WTC11 (cell line): ENCODE data around the gene TBC1D23.
"Not testable (repeated sequence)": the region's sequence is repeated elsewhere in the genome, so short reads cannot be mapped to it uniquely, and the experiment has no call there.

Experiments used
- ATF1 ChIP-seq: sonication (generic); formaldehyde crosslinking; IDR thresholded peaks from 2 replicates; pipeline ENCODE4 v1.8.1; 2023; ENCODE audit warnings: mild to moderate bottlenecking, moderate library complexity, missing genetic modification reagents
- JAZF1 ChIP-seq: fragments of 250-450 bp; sonication (Bioruptor Pico); IDR thresholded peaks from 2 replicates; pipeline ENCODE4 v1.9.0; 2021; ENCODE audit warnings: moderate library complexity, mild to moderate bottlenecking, inconsistent platforms
- TCF7 ChIP-seq: sonication (generic); formaldehyde crosslinking; IDR thresholded peaks from 2 replicates; pipeline ENCODE4 v1.8.0; 2022; ENCODE audit warnings: mild to moderate bottlenecking, low read depth, missing genetic modification reagents, moderate library complexity
- ZNF121 ChIP-seq: sonication (generic); formaldehyde crosslinking; IDR thresholded peaks from 2 replicates; pipeline ENCODE4 v1.8.0; 2023; ENCODE audit warnings: missing genetic modification reagents
- TF ChIP-seq, protein P1 (sequence below): sonication (generic); formaldehyde crosslinking; IDR thresholded peaks from 2 replicates; pipeline ENCODE4 v1.8.1; 2023; ENCODE audit warnings: mild to moderate bottlenecking, missing genetic modification reagents, moderate library complexity
- TF ChIP-seq, protein P2 (sequence below): fragments of 200-600 bp; IDR thresholded peaks from 2 replicates; pipeline ENCODE4 v1.8.0; 2022; ENCODE audit warnings: antibody characterized with exemption
- TF ChIP-seq, protein P3 (sequence below): sonication (generic); formaldehyde crosslinking; IDR thresholded peaks from 2 replicates; pipeline ENCODE4 v1.8.0; 2022; ENCODE audit warnings: mild to moderate bottlenecking, missing genetic modification reagents
- TF ChIP-seq, protein P4 (sequence below): sonication (generic); formaldehyde crosslinking; IDR thresholded peaks from 2 replicates; pipeline ENCODE4 v1.8.1; 2023; ENCODE audit warnings: mild to moderate bottlenecking, missing genetic modification reagents, moderate library complexity
- TF ChIP-seq, protein P5 (sequence below): sonication (generic); formaldehyde crosslinking; IDR thresholded peaks from 2 replicates; pipeline ENCODE4 v1.8.1; 2022; ENCODE audit warnings: low read depth, missing genetic modification reagents, borderline replicate concordance

DNA sequence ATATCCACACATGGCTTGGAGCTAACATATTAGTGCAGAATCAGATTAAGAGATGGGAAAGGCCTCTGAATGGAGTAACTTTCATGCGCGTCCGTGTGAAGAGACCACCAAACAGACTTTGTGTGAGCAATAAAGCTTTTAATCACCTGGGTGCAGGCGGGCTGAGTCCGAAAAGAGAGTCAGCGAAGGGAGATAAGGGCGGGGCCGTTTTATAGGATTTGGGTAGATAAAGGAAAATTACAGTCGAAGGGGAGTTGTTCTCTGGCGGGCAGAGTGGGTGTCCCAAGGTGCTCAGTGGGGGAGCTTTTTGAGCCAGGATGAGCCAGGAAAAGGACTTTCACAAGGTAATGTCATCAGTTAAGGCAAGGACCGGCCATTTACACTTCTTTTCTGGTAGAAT is 2.1 kb downstream of the TBC1D23 start:
- TF ChIP-seq, protein P1, sequence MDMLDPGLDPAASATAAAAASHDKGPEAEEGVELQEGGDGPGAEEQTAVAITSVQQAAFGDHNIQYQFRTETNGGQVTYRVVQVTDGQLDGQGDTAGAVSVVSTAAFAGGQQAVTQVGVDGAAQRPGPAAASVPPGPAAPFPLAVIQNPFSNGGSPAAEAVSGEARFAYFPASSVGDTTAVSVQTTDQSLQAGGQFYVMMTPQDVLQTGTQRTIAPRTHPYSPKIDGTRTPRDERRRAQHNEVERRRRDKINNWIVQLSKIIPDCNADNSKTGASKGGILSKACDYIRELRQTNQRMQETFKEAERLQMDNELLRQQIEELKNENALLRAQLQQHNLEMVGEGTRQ (CRISPR knock-in tag): not testable (repeated sequence)
- TF ChIP-seq ZNF121 (CRISPR knock-in tag); ATF1 (CRISPR knock-in tag); JAZF1 (CRISPR knock-in tag); TCF7: not testable (repeated sequence)
- TF ChIP-seq, protein P2, sequence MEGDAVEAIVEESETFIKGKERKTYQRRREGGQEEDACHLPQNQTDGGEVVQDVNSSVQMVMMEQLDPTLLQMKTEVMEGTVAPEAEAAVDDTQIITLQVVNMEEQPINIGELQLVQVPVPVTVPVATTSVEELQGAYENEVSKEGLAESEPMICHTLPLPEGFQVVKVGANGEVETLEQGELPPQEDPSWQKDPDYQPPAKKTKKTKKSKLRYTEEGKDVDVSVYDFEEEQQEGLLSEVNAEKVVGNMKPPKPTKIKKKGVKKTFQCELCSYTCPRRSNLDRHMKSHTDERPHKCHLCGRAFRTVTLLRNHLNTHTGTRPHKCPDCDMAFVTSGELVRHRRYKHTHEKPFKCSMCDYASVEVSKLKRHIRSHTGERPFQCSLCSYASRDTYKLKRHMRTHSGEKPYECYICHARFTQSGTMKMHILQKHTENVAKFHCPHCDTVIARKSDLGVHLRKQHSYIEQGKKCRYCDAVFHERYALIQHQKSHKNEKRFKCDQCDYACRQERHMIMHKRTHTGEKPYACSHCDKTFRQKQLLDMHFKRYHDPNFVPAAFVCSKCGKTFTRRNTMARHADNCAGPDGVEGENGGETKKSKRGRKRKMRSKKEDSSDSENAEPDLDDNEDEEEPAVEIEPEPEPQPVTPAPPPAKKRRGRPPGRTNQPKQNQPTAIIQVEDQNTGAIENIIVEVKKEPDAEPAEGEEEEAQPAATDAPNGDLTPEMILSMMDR: not testable (repeated sequence)
- TF ChIP-seq, protein P3, sequence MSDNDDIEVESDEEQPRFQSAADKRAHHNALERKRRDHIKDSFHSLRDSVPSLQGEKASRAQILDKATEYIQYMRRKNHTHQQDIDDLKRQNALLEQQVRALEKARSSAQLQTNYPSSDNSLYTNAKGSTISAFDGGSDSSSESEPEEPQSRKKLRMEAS (CRISPR knock-in tag): not testable (repeated sequence)
- TF ChIP-seq, protein P4, sequence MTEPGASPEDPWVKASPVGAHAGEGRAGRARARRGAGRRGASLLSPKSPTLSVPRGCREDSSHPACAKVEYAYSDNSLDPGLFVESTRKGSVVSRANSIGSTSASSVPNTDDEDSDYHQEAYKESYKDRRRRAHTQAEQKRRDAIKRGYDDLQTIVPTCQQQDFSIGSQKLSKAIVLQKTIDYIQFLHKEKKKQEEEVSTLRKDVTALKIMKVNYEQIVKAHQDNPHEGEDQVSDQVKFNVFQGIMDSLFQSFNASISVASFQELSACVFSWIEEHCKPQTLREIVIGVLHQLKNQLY (CRISPR knock-in tag): not testable (repeated sequence)
- TF ChIP-seq, protein P5, sequence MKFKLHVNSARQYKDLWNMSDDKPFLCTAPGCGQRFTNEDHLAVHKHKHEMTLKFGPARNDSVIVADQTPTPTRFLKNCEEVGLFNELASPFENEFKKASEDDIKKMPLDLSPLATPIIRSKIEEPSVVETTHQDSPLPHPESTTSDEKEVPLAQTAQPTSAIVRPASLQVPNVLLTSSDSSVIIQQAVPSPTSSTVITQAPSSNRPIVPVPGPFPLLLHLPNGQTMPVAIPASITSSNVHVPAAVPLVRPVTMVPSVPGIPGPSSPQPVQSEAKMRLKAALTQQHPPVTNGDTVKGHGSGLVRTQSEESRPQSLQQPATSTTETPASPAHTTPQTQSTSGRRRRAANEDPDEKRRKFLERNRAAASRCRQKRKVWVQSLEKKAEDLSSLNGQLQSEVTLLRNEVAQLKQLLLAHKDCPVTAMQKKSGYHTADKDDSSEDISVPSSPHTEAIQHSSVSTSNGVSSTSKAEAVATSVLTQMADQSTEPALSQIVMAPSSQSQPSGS (CRISPR knock-in tag): not testable (repeated sequence)
